ENCODE results near the gene FADS2.

Gene FADS2

DNA sequence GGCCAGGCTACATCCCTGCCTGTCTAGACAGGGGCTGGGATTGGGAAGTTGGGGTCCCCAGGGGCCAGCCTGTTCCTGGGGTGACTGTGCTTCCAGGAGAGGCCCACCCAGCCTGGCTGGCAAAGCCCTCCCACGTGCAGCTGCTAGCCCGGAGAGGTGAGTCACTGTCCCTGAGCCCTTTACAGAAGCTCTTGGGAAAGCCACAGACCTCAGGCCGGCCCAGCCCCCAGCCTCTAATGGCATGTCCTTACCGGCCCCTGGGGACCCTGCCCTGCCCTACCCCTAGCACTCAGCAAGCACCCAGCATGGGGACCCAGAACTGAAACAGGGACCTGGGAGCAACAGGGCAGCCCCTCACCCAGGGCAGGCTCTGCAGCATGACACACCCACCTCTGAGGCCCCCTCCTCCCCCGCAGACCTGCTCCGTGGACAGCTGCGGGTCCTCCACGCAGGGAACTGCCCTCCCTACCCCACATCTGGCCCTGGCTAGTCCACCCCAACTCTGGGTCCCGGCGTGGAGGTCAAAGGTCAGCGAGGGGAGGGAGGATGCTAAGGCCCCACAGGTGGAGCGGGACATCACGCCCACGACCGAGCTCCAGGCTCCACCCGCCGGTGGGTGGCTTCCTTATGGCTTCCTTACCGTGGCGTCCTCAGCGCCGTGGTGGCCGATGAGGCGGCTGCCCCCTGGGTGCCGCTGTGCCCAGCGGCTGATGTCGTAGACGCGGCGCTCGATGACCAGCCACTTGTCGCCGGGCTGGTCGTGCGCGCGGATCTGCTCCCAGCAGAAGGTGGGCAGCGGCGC is 62.6 kb downstream of the FADS2 start:
- DNase-seq (ENCODE audit: low read depth in 1 of 2, low spot score in 1 of 2), result peak in 1 of 2 experiments; percentile 37
- TF ChIP-seq GABPA (IDR thresholded peaks at IDR 0.05; ENCODE audit: low read depth) (no peak), SPI1 (IDR thresholded peaks at IDR 0.05; ENCODE audit: borderline replicate concordance, low read depth) (no peak), POLR2AphosphoS5 (IDR thresholded peaks at IDR 0.05; ENCODE audit: low read depth) (no peak)
- TF ChIP-seq, protein P1, sequence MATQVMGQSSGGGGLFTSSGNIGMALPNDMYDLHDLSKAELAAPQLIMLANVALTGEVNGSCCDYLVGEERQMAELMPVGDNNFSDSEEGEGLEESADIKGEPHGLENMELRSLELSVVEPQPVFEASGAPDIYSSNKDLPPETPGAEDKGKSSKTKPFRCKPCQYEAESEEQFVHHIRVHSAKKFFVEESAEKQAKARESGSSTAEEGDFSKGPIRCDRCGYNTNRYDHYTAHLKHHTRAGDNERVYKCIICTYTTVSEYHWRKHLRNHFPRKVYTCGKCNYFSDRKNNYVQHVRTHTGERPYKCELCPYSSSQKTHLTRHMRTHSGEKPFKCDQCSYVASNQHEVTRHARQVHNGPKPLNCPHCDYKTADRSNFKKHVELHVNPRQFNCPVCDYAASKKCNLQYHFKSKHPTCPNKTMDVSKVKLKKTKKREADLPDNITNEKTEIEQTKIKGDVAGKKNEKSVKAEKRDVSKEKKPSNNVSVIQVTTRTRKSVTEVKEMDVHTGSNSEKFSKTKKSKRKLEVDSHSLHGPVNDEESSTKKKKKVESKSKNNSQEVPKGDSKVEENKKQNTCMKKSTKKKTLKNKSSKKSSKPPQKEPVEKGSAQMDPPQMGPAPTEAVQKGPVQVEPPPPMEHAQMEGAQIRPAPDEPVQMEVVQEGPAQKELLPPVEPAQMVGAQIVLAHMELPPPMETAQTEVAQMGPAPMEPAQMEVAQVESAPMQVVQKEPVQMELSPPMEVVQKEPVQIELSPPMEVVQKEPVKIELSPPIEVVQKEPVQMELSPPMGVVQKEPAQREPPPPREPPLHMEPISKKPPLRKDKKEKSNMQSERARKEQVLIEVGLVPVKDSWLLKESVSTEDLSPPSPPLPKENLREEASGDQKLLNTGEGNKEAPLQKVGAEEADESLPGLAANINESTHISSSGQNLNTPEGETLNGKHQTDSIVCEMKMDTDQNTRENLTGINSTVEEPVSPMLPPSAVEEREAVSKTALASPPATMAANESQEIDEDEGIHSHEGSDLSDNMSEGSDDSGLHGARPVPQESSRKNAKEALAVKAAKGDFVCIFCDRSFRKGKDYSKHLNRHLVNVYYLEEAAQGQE (IDR thresholded peaks at IDR 0.05; ENCODE audit: insufficient replicate concordance, low read depth), result no peak
- TF ChIP-seq, protein P2, sequence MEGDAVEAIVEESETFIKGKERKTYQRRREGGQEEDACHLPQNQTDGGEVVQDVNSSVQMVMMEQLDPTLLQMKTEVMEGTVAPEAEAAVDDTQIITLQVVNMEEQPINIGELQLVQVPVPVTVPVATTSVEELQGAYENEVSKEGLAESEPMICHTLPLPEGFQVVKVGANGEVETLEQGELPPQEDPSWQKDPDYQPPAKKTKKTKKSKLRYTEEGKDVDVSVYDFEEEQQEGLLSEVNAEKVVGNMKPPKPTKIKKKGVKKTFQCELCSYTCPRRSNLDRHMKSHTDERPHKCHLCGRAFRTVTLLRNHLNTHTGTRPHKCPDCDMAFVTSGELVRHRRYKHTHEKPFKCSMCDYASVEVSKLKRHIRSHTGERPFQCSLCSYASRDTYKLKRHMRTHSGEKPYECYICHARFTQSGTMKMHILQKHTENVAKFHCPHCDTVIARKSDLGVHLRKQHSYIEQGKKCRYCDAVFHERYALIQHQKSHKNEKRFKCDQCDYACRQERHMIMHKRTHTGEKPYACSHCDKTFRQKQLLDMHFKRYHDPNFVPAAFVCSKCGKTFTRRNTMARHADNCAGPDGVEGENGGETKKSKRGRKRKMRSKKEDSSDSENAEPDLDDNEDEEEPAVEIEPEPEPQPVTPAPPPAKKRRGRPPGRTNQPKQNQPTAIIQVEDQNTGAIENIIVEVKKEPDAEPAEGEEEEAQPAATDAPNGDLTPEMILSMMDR (IDR thresholded peaks at IDR 0.05; ENCODE audit: insufficient read depth, low read length), result no peak
- Histone ChIP-seq H3K27me3 (ENCODE audit: insufficient read depth, poor library complexity, severe bottlenecking) (peaks cover 19% of the 10 kb centered on the region), H3K27ac (replicated peaks) (no peak overlapping the region), H3K4me3 (replicated peaks; ENCODE audit: insufficient read depth, low read length) (peak overlapping the region; percentile 65)

DNA sequence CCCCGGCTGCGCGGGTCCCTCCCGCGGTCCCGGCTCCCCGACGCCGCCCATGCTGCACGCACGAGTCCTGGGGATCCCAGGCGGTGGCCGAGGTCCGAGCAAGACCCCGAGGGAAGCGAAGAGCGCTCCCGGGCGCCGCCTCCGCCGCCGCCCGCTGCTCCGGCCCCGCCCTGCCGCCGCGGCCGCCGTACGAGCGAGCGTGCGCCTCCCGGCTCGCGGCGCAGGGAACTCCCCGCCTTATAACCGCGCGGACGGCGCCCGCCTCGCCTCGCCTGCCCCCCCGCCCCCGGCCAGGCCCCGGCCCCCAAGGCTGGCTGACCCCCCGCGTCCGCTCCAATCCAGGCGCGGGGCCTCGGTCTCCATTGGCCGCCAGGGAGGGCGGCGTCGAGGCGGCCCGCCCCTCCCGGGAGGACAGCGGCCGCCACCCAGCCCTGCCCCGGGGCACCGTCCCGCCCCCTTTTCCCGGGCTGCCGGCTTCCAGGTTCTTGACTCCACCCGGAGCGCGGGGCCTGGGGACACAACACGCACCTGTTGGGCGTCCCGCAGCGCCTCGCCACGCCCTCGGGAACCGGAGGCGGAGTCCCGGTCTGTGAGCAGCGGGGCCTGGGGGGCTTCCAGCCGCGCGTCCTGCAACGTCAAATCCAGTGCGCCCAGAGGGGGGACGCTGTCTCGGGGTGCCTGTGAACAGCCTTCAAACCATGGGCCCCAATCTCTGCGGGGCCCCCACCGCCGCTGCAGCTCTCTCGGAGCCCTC is 63.4 kb downstream of the FADS2 start, which contains the start of gene FADS3:
Gene FADS3 (minus strand): TSS at position 215 of the 754 bp plus-strand sequence. CDS start 164 bp downstream, at position 51.
- peak in 1 of 2 experiments; percentile 50 for DNase-seq (ENCODE audit: low read depth in 1 of 2, low spot score in 1 of 2)
- H3K27me3 ChIP-seq (ENCODE audit: insufficient read depth, poor library complexity, severe bottlenecking), result peaks cover 22% of the 10 kb centered on the region
- TF ChIP-seq GABPA (IDR thresholded peaks at IDR 0.05; ENCODE audit: low read depth) (no peak), SPI1 (IDR thresholded peaks at IDR 0.05; ENCODE audit: borderline replicate concordance, low read depth) (no peak), POLR2AphosphoS5 (IDR thresholded peaks at IDR 0.05; ENCODE audit: low read depth) (no peak)
- TF ChIP-seq, protein P2 (IDR thresholded peaks at IDR 0.05; ENCODE audit: insufficient read depth, low read length), result no peak
- TF ChIP-seq, protein P1 (IDR thresholded peaks at IDR 0.05; ENCODE audit: insufficient replicate concordance, low read depth), result no peak
- peak within 1 kb of the TSS; percentile 65 for H3K4me3 ChIP-seq (replicated peaks; ENCODE audit: insufficient read depth, low read length)
- H3K27ac ChIP-seq (replicated peaks), result no peak within 1 kb of the TSS

DNA sequence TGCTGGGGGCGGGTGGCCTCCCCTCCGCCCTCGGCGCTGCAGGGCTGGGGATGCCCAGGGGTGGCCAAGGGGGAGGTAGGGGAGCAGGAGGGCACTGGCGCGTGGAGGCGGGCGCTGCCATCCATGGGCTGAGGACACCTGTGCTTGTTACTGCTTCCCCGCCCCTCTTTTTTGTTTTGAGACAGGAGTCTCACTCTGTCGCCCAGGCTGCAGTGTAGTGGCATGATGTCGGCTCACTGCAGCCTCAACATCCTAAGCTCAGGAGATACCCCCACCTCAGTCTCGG is 63.9 kb downstream of the FADS2 start:
- TF ChIP-seq, protein P1 (IDR thresholded peaks at IDR 0.05; ENCODE audit: insufficient replicate concordance, low read depth), result no peak
- TF ChIP-seq SPI1 (IDR thresholded peaks at IDR 0.05; ENCODE audit: borderline replicate concordance, low read depth) (no peak), GABPA (IDR thresholded peaks at IDR 0.05; ENCODE audit: low read depth) (no peak), POLR2AphosphoS5 (IDR thresholded peaks at IDR 0.05; ENCODE audit: low read depth) (no peak)
- TF ChIP-seq, protein P2 (IDR thresholded peaks at IDR 0.05; ENCODE audit: insufficient read depth, low read length), result no peak
- Histone ChIP-seq H3K27me3 (ENCODE audit: insufficient read depth, poor library complexity, severe bottlenecking) (peaks cover 22% of the 10 kb centered on the region), H3K27ac (replicated peaks) (no peak overlapping the region), H3K4me3 (replicated peaks; ENCODE audit: insufficient read depth, low read length) (peak overlapping the region; percentile 65)
- no peak for DNase-seq (ENCODE audit: low read depth in 1 of 2, low spot score in 1 of 2)
